H9 (cell line): ENCODE data around the gene GRIFIN. TPM values are rescaled to one million over a fixed set of nuclear protein-coding genes. Genes with fewer than 3 reads are reported as not detected.

ENCODE experiments used
- DNase-seq: peaks from one replicate; pipeline ENCODE4 v3.0.0-alpha.2; 2017
- H2AFZ ChIP-seq: one replicate; pipeline ENCODE4 v1.6.1; 2013; ENCODE audit warnings: mild to moderate bottlenecking, low read length, control low read depth, moderate library complexity
- H2AK5ac ChIP-seq: 2 replicates; pipeline ENCODE4 v1.6.1; 2013; ENCODE audit warnings: low read length, control low read depth, mixed read lengths; ENCODE audit not compliant: insufficient read length
- H2BK120ac ChIP-seq: one replicate; pipeline ENCODE4 v1.6.1; 2013; ENCODE audit warnings: low read depth, mild to moderate bottlenecking, low read length, control low read depth, inconsistent platforms; ENCODE audit not compliant: poor library complexity, severe bottlenecking
- H2BK12ac ChIP-seq: 2 replicates; pipeline ENCODE4 v1.6.1; 2013; ENCODE audit warnings: low read length, control low read depth, mixed read lengths, low read depth; ENCODE audit not compliant: insufficient read length
- H2BK15ac ChIP-seq: 2 replicates; pipeline ENCODE4 v1.6.1; 2013; ENCODE audit warnings: low read depth, low read length, control low read depth
- H2BK20ac ChIP-seq: one replicate; pipeline ENCODE4 v1.6.1; 2013; ENCODE audit warnings: low read depth, mild to moderate bottlenecking, low read length, control low read depth, inconsistent platforms; ENCODE audit not compliant: poor library complexity, severe bottlenecking
- H2BK5ac ChIP-seq: 2 replicates; pipeline ENCODE4 v1.6.1; 2013; ENCODE audit warnings: low read length, control low read depth, mixed read lengths; ENCODE audit not compliant: insufficient read length
- H3K14ac ChIP-seq: 2 replicates; pipeline ENCODE4 v1.6.1; 2013; ENCODE audit warnings: low read length, control low read depth; ENCODE audit not compliant: insufficient read depth
- H3K18ac ChIP-seq: 2 replicates; pipeline ENCODE4 v1.6.1; 2013; ENCODE audit warnings: low read depth, mild to moderate bottlenecking, mixed read lengths, low read length, control low read depth; ENCODE audit not compliant: insufficient read length
- H3K23ac ChIP-seq: 2 replicates; pipeline ENCODE4 v1.6.1; 2013; ENCODE audit warnings: low read length, control low read depth, mixed read lengths, low read depth; ENCODE audit not compliant: insufficient read length
- H3K23me2 ChIP-seq: 2 replicates; pipeline ENCODE4 v1.6.1; 2013; ENCODE audit warnings: low read depth, mild to moderate bottlenecking, mixed read lengths, low read length, control low read depth; ENCODE audit not compliant: insufficient read length, poor library complexity, severe bottlenecking
- H3K27ac ChIP-seq: 2 replicates; pipeline ENCODE4 v1.5.1; 2013; ENCODE audit warnings: low read length, control low read depth, mixed read lengths, low read depth; ENCODE audit not compliant: insufficient read length
- H3K27me3 ChIP-seq: 2 replicates; pipeline ENCODE4 v1.6.1; 2013; ENCODE audit warnings: low read length, control low read depth, inconsistent platforms; ENCODE audit not compliant: insufficient read depth
- H3K4ac ChIP-seq: 2 replicates; pipeline ENCODE4 v1.6.1; 2013; ENCODE audit warnings: low read depth, mild to moderate bottlenecking, control low read depth, inconsistent platforms, low read length, moderate library complexity
- H3K4me1 ChIP-seq: 2 replicates; pipeline ENCODE4 v1.6.1; 2013; ENCODE audit warnings: low read length, control low read depth, inconsistent platforms; ENCODE audit not compliant: insufficient read depth
- H3K4me2 ChIP-seq: 2 replicates; pipeline ENCODE4 v1.6.1; 2013; ENCODE audit warnings: low read length, control low read depth, mixed read lengths; ENCODE audit not compliant: insufficient read length, insufficient read depth
- H3K56ac ChIP-seq: 2 replicates; pipeline ENCODE4 v1.6.1; 2013; ENCODE audit warnings: low read depth, mild to moderate bottlenecking, mixed read lengths, low read length, control low read depth; ENCODE audit not compliant: insufficient read length
- H3K79me1 ChIP-seq: 2 replicates; pipeline ENCODE4 v1.6.1; 2013; ENCODE audit warnings: low read depth, mild to moderate bottlenecking, moderate library complexity, low read length, control low read depth, inconsistent platforms; ENCODE audit not compliant: insufficient read depth, poor library complexity, severe bottlenecking
- H3K79me2 ChIP-seq: 2 replicates; pipeline ENCODE4 v1.6.1; 2013; ENCODE audit warnings: low read length, control low read depth, inconsistent platforms; ENCODE audit not compliant: insufficient read depth
- H3K9ac ChIP-seq: 2 replicates; pipeline ENCODE4 v1.6.1; 2013; ENCODE audit warnings: low read length, control low read depth, mixed read lengths; ENCODE audit not compliant: insufficient read length; ENCODE audit errors: extremely low read depth
- H3K9me3 ChIP-seq: one replicate; pipeline ENCODE4 v1.6.1; 2013; ENCODE audit warnings: low read depth, low read length, inconsistent platforms; ENCODE audit not compliant: control insufficient read depth
- H3T11ph ChIP-seq: one replicate; pipeline ENCODE4 v1.6.1; 2013; ENCODE audit warnings: mild to moderate bottlenecking, low read length, control low read depth, inconsistent platforms
- H4K20me1 ChIP-seq: one replicate; pipeline ENCODE4 v1.6.1; 2013; ENCODE audit not compliant: control insufficient read depth, insufficient read length, insufficient read depth
- H4K5ac ChIP-seq: 2 replicates; pipeline ENCODE4 v1.6.1; 2013; ENCODE audit warnings: low read depth, mild to moderate bottlenecking, mixed read lengths, low read length, control low read depth; ENCODE audit not compliant: insufficient read length
- H4K8ac ChIP-seq: replicated peaks from 2 replicates; pipeline ENCODE4 v1.6.1; 2013; ENCODE audit warnings: low read length, control low read depth, mixed read lengths, low read depth; ENCODE audit not compliant: insufficient read length
- H4K91ac ChIP-seq: 2 replicates; pipeline ENCODE4 v1.6.1; 2013; ENCODE audit warnings: low read depth, mild to moderate bottlenecking, moderate library complexity, mixed read lengths, low read length, control low read depth; ENCODE audit not compliant: insufficient read length
- H3K27ac Mint-ChIP-seq, 3 experiments: 2 replicates in 2 of 3; 3 replicates in 1 of 3; pipeline ENCODE4 v1.8.0; 2020 to 2021; ENCODE audit warnings: mixed read lengths in 3 of 3, mild to moderate bottlenecking in 1 of 3, moderate library complexity in 1 of 3
- H3K27me3 Mint-ChIP-seq: 2 replicates; pipeline ENCODE4 v1.8.0; 2021; ENCODE audit warnings: low read depth, mild to moderate bottlenecking, moderate library complexity, mixed read lengths
- H3K36me3 Mint-ChIP-seq, 3 experiments: 2 replicates in 2 of 3; 3 replicates in 1 of 3; pipeline ENCODE4 v1.8.0; 2020 to 2021; ENCODE audit warnings: low read depth in 3 of 3, mixed read lengths in 3 of 3; ENCODE audit not compliant: insufficient read depth in 1 of 3
- H3K4me1 Mint-ChIP-seq, 2 experiments: 2 replicates each; pipeline ENCODE4 v1.8.0; 2020; ENCODE audit warnings: mixed read lengths in 2 of 2
- H3K4me3 Mint-ChIP-seq, 2 experiments: 2 replicates in 1 of 2; 3 replicates in 1 of 2; pipeline ENCODE4 v1.8.0; 2020 to 2021; ENCODE audit warnings: mild to moderate bottlenecking in 2 of 2, mixed read lengths in 2 of 2, moderate library complexity in 1 of 2
- H3K9me3 Mint-ChIP-seq, 2 experiments: 2 replicates in 1 of 2; 3 replicates in 1 of 2; pipeline ENCODE4 v1.8.0; 2020; ENCODE audit warnings: mild to moderate bottlenecking in 2 of 2, mixed read lengths in 2 of 2, moderate library complexity in 1 of 2
- CTCF ChIP-seq: fragments of 200-600 bp; sonication (generic); conservative IDR thresholded peaks from 3 replicates; pipeline ENCODE4 v1.8.0; 2021; ENCODE audit warnings: antibody characterized with exemption, mild to moderate bottlenecking
- WGBS: extraction: QIAGEN DNeasy Blood & Tissue Kit; methylation state at CpG from one replicate; pipeline ENCODE4 v1.1.7; 2013; ENCODE audit warnings: missing lambda C conversion rate, low lambda C conversion rate, mixed read lengths; ENCODE audit not compliant: insufficient read length; ENCODE audit errors: extremely low coverage; 5-methylcytosine and 5-hydroxymethylcytosine counted together
- total RNA-seq: library from RNA; stranded (reverse); gene quantifications from 2 replicates; pipeline ENCODE4 v1.2.1, GENCODE V29; 2021

Gene GRIFIN
- total RNA-seq, 1 experiment from 2014 or later = not detected

GRCh38 chr7:2511769-2512168 lies 35.6 kb upstream of the GRIFIN start:
- no peaks in the 10 kb centered on the region for H3K23me2 ChIP-seq
- no peak overlapping the region for H3T11ph ChIP-seq
- H3K14ac ChIP-seq = no peak overlapping the region
- DNase-seq = no peak
- no CpG with 5 or more reads among the region's 18 CpGs for WGBS
- Mint-ChIP-seq H3K9me3 (no peaks in the 10 kb centered on the region; a peak in 1 of 5 replicates), H3K36me3 (no peaks in the 10 kb centered on the region), H3K27ac (no peak overlapping the region), H3K4me1 (peaks cover 16 to 33% of the 10 kb centered on the region in 2 experiments), H3K4me3 (no peak overlapping the region), H3K27me3 (no peaks in the 10 kb centered on the region)
- no peaks in the 10 kb centered on the region for H3K9me3 ChIP-seq
- H2BK5ac ChIP-seq = no peak overlapping the region
- H3K23ac ChIP-seq = no peak overlapping the region
- H2BK120ac ChIP-seq = no peak overlapping the region
- H3K27me3 ChIP-seq = no peaks in the 10 kb centered on the region
- no peak for TF ChIP-seq CTCF
- H3K27ac ChIP-seq = no peak overlapping the region
- H2BK20ac ChIP-seq = no peak overlapping the region
- no peak overlapping the region for H2AK5ac ChIP-seq
- no peaks in the 10 kb centered on the region for H3K79me2 ChIP-seq
- H4K8ac ChIP-seq = no peak overlapping the region
- no peak overlapping the region for H4K91ac ChIP-seq
- no peaks in the 10 kb centered on the region for H3K79me1 ChIP-seq
- no peak overlapping the region for H4K5ac ChIP-seq
- no peak overlapping the region for H3K18ac ChIP-seq
- no peaks in the 10 kb centered on the region for H4K20me1 ChIP-seq
- H3K9ac ChIP-seq = no peak overlapping the region
- H3K56ac ChIP-seq = no peak overlapping the region
- H3K4me2 ChIP-seq = no peak overlapping the region
- H3K4ac ChIP-seq = no peak overlapping the region
- no peaks in the 10 kb centered on the region for H3K4me1 ChIP-seq
- H2BK12ac ChIP-seq = no peak overlapping the region
- no peak overlapping the region for H2BK15ac ChIP-seq
- H2AFZ ChIP-seq = no peak overlapping the region
